Liver (tissue), 9 donors: ENCODE data around the gene ATP6V0A4. TPM values are rescaled to one million over a fixed set of nuclear protein-coding genes. Genes with fewer than 3 reads are reported as not detected.

ENCODE experiments used
- DNase-seq: peaks from one replicate; pipeline ENCODE4 v3.0.0-alpha.2; 2017; ENCODE audit warnings: low spot score
- H3K27ac ChIP-seq, 2 donors: one replicate each; pipeline ENCODE4 v1.7.0; 2013; ENCODE audit warnings: inconsistent platforms in 2 of 2, low read length in 2 of 2, control low read depth in 1 of 2, low read depth in 1 of 2, mild to moderate bottlenecking in 1 of 2
- H3K27me3 ChIP-seq, 4 donors: one replicate each; pipeline versions ENCODE4 v1.6.1 to v1.7.0; 2013; ENCODE audit warnings: low read length in 3 of 4, inconsistent platforms in 1 of 4, mild to moderate bottlenecking in 1 of 4, moderate library complexity in 1 of 4; ENCODE audit not compliant: control insufficient read depth in 4 of 4, insufficient read depth in 4 of 4
- H3K36me3 ChIP-seq, 4 donors: one replicate each; pipeline versions ENCODE4 v1.6.1 to v1.7.0; 2013; ENCODE audit warnings: low read length in 3 of 4, mild to moderate bottlenecking in 3 of 4, low read depth in 1 of 4, moderate library complexity in 1 of 4; ENCODE audit not compliant: control insufficient read depth in 4 of 4, insufficient read depth in 3 of 4
- H3K4me1 ChIP-seq, 4 donors: one replicate each; pipeline versions ENCODE4 v1.6.1 to v1.7.0; 2013; ENCODE audit warnings: low read length in 3 of 4, mild to moderate bottlenecking in 3 of 4, moderate library complexity in 1 of 4; ENCODE audit not compliant: control insufficient read depth in 4 of 4, insufficient read depth in 4 of 4
- H3K4me3 ChIP-seq, 3 donors: one replicate each; pipeline versions ENCODE4 v1.6.1 to v1.7.0; 2013; ENCODE audit warnings: low read length in 3 of 3, control low read depth in 1 of 3, low read depth in 1 of 3, mild to moderate bottlenecking in 1 of 3
- H3K9ac ChIP-seq, 2 donors: one replicate each; pipeline ENCODE4 v1.7.0; 2013; ENCODE audit warnings: low read length in 2 of 2, mild to moderate bottlenecking in 2 of 2, moderate library complexity in 2 of 2, control low read depth in 1 of 2, low read depth in 1 of 2
- H3K9me3 ChIP-seq, 4 donors: one replicate each; pipeline versions ENCODE4 v1.6.1 to v1.7.0; 2013; ENCODE audit warnings: low read length in 3 of 4; ENCODE audit not compliant: control insufficient read depth in 4 of 4
- EGR1 ChIP-seq, 2 donors: IDR thresholded peaks; 2 replicates each; pipeline ENCODE4 v1.6.1; 2016 to 2018; ENCODE audit warnings: antibody characterized with exemption in 2 of 2, low read depth in 2 of 2
- FOXA1 ChIP-seq: IDR thresholded peaks from 2 replicates; pipeline ENCODE4 v1.6.1; 2016; ENCODE audit warnings: antibody characterized with exemption
- FOXA2 ChIP-seq: IDR thresholded peaks from 2 replicates; pipeline ENCODE4 v1.6.1; 2016; ENCODE audit warnings: antibody characterized with exemption
- GABPA ChIP-seq, 2 donors: IDR thresholded peaks in 1 of 2; conservative IDR thresholded peaks in 1 of 2; 2 replicates each; pipeline ENCODE4 v1.6.1; 2016; ENCODE audit warnings: antibody characterized with exemption in 2 of 2, mild to moderate bottlenecking in 1 of 2, moderate library complexity in 1 of 2
- HNF4A ChIP-seq, 2 donors: conservative IDR thresholded peaks; 2 replicates each; pipeline ENCODE4 v1.6.1; 2016; ENCODE audit warnings: antibody characterized with exemption in 2 of 2, mild to moderate bottlenecking in 2 of 2
- HNF4G ChIP-seq: IDR thresholded peaks from 2 replicates; pipeline ENCODE4 v1.6.1; 2016; ENCODE audit warnings: antibody characterized with exemption
- JUND ChIP-seq, 2 donors: IDR thresholded peaks; 2 replicates each; pipeline ENCODE4 v1.6.1; 2016; ENCODE audit warnings: antibody characterized with exemption in 2 of 2
- REST ChIP-seq: IDR thresholded peaks from 2 replicates; pipeline ENCODE4 v1.6.1; 2016; ENCODE audit warnings: antibody characterized with exemption, mild to moderate bottlenecking
- RXRA ChIP-seq, 2 donors: IDR thresholded peaks; 2 replicates each; pipeline ENCODE4 v1.6.1; 2017 to 2018; ENCODE audit warnings: antibody characterized with exemption in 2 of 2, mild to moderate bottlenecking in 1 of 2
- SP1 ChIP-seq: IDR thresholded peaks from 2 replicates; pipeline ENCODE4 v1.6.1; 2018; ENCODE audit warnings: antibody characterized with exemption, mild to moderate bottlenecking
- TAF1 ChIP-seq: conservative IDR thresholded peaks from 2 replicates; pipeline ENCODE4 v1.6.1; 2016; ENCODE audit warnings: antibody characterized with exemption, mild to moderate bottlenecking
- YY1 ChIP-seq: IDR thresholded peaks from 2 replicates; pipeline ENCODE4 v1.6.1; 2016; ENCODE audit warnings: antibody characterized with exemption, mild to moderate bottlenecking
- WGBS: extraction: QIAGEN DNeasy Blood & Tissue Kit; methylation state at CpG from one replicate; pipeline ENCODE4 v1.1.7; 2013; 5-methylcytosine and 5-hydroxymethylcytosine counted together
- polyA plus RNA-seq, 2 donors: library from polyadenylated mRNA; stranded (reverse) in 1 of 2; unstranded in 1 of 2; fragments of 200-250 nt in 1 of 2; fragments of >200 nt in 1 of 2; fragmentation: Nextera tagmentation in 1 of 2; extraction: Ambion mirVana in 1 of 2; gene quantifications; one replicate each; pipeline versions ENCODE4 v1.2.1 to v1.2.3, GENCODE V29; 2013 to 2015
- total RNA-seq, 2 donors: library from RNA; depleted of rRNA; stranded (reverse); fragments of >200 nt; gene quantifications; one replicate each; pipeline ENCODE4 v1.2.3, GENCODE V29; 2014
- TF ChIP-seq, protein P1 (sequence below): IDR thresholded peaks from 2 replicates; pipeline ENCODE4 v1.6.1; 2016; ENCODE audit warnings: antibody characterized with exemption
- TF ChIP-seq, protein P2 (sequence below): IDR thresholded peaks from 2 replicates; pipeline ENCODE4 v1.6.1; 2016; ENCODE audit warnings: antibody characterized with exemption
- TF ChIP-seq, protein P3 (sequence below): IDR thresholded peaks from 2 replicates; pipeline ENCODE4 v1.6.1; 2016; ENCODE audit warnings: antibody characterized with exemption
- TF ChIP-seq, protein P4 (sequence below): fragments of 150-350 bp; IDR thresholded peaks from 2 replicates; pipeline ENCODE4 v1.5.1; 2017; ENCODE audit warnings: improper control_type of control experiment, low read depth, low read length; ENCODE audit not compliant: missing input control
- donor health status: healthy.
- donor health status: healthy.
- donor health status: healthy.
- donor health status: healthy.
- donor health status: healthy.

Gene ATP6V0A4
- total and polyA plus RNA-seq, 4 donors = not detected

GRCh38 chr7:138770904-138771303 is 27.1 kb downstream of the ATP6V0A4 start:
- Histone ChIP-seq H3K27ac (no peak overlapping the region), H3K4me1 (no peaks in the 10 kb centered on the region)
- DNase-seq = no peak

GRCh38 chr7:138768241-138768640 is 29.8 kb downstream of the ATP6V0A4 start:
- H3K4me3 ChIP-seq = no peak overlapping the region
- H3K4me1 ChIP-seq = no peaks in the 10 kb centered on the region
- no peaks in the 10 kb centered on the region for H3K27me3 ChIP-seq
- H3K9me3 ChIP-seq = no peaks in the 10 kb centered on the region
- DNase-seq = no peak
- TF ChIP-seq RXRA (IDR thresholded peaks at IDR 0.05) (no peak), HNF4A (conservative IDR thresholded peaks at IDR 0.05) (no peak), JUND (IDR thresholded peaks at IDR 0.05) (no peak), EGR1 (IDR thresholded peaks at IDR 0.05; ENCODE audit: low read depth in 2 of 2) (no peak), FOXA1 (no peak), TAF1 (no peak), YY1 (no peak)
- TF ChIP-seq, protein P1, sequence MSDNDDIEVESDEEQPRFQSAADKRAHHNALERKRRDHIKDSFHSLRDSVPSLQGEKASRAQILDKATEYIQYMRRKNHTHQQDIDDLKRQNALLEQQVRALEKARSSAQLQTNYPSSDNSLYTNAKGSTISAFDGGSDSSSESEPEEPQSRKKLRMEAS = no peak
- TF ChIP-seq, protein P2, sequence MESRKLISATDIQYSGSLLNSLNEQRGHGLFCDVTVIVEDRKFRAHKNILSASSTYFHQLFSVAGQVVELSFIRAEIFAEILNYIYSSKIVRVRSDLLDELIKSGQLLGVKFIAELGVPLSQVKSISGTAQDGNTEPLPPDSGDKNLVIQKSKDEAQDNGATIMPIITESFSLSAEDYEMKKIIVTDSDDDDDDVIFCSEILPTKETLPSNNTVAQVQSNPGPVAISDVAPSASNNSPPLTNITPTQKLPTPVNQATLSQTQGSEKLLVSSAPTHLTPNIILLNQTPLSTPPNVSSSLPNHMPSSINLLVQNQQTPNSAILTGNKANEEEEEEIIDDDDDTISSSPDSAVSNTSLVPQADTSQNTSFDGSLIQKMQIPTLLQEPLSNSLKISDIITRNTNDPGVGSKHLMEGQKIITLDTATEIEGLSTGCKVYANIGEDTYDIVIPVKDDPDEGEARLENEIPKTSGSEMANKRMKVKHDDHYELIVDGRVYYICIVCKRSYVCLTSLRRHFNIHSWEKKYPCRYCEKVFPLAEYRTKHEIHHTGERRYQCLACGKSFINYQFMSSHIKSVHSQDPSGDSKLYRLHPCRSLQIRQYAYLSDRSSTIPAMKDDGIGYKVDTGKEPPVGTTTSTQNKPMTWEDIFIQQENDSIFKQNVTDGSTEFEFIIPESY = no peak
- no peak overlapping the region for H3K27ac ChIP-seq
- 89% methylated on average over 2 of the region's 2 CpGs for WGBS
- no peaks in the 10 kb centered on the region for H3K36me3 ChIP-seq
- no peak overlapping the region for H3K9ac ChIP-seq

More at GRCh38 chr7:138770904-138771303, 27.1 kb downstream of the ATP6V0A4 start:
- no peaks in the 10 kb centered on the region for H3K9me3 ChIP-seq
- H3K9ac ChIP-seq = no peak overlapping the region
- TF ChIP-seq GABPA (IDR thresholded peaks at IDR 0.05 in 1 of 2, conservative IDR thresholded peaks at IDR 0.05 in 1 of 2) = no peak
- no peak for TF ChIP-seq REST
- H3K36me3 ChIP-seq = no peaks in the 10 kb centered on the region
- WGBS = 94% methylated on average over 8 of the region's 8 CpGs
- no peaks in the 10 kb centered on the region for H3K27me3 ChIP-seq
- no peak overlapping the region for H3K4me3 ChIP-seq

GRCh38 chr7:138756591-138757242 is 41.3 kb downstream of the ATP6V0A4 start:
- DNase-seq = no peak
- Histone ChIP-seq H3K27ac (no peak overlapping the region), H3K36me3 (no peaks in the 10 kb centered on the region), H3K9ac (no peak overlapping the region), H3K4me3 (no peak overlapping the region), H3K9me3 (no peaks in the 10 kb centered on the region), H3K27me3 (no peaks in the 10 kb centered on the region), H3K4me1 (peaks cover 0 to 8% (median 0%) of the 10 kb centered on the region in 4 donors)
- 75% methylated on average over 4 of the region's 4 CpGs for WGBS
- no peak for TF ChIP-seq FOXA2
- no peak for TF ChIP-seq RXRA (IDR thresholded peaks at IDR 0.05)
- no peak for TF ChIP-seq REST
- no peak for TF ChIP-seq SP1
- TF ChIP-seq, protein P3, sequence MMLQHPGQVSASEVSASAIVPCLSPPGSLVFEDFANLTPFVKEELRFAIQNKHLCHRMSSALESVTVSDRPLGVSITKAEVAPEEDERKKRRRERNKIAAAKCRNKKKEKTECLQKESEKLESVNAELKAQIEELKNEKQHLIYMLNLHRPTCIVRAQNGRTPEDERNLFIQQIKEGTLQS = no peak
- TF ChIP-seq JUND (IDR thresholded peaks at IDR 0.05) = no peak
- no peak for TF ChIP-seq FOXA1
- no peak for TF ChIP-seq HNF4G
- TF ChIP-seq GABPA (IDR thresholded peaks at IDR 0.05 in 1 of 2, conservative IDR thresholded peaks at IDR 0.05 in 1 of 2) = no peak
- TF ChIP-seq, protein P4, sequence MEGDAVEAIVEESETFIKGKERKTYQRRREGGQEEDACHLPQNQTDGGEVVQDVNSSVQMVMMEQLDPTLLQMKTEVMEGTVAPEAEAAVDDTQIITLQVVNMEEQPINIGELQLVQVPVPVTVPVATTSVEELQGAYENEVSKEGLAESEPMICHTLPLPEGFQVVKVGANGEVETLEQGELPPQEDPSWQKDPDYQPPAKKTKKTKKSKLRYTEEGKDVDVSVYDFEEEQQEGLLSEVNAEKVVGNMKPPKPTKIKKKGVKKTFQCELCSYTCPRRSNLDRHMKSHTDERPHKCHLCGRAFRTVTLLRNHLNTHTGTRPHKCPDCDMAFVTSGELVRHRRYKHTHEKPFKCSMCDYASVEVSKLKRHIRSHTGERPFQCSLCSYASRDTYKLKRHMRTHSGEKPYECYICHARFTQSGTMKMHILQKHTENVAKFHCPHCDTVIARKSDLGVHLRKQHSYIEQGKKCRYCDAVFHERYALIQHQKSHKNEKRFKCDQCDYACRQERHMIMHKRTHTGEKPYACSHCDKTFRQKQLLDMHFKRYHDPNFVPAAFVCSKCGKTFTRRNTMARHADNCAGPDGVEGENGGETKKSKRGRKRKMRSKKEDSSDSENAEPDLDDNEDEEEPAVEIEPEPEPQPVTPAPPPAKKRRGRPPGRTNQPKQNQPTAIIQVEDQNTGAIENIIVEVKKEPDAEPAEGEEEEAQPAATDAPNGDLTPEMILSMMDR = no peak
